Neuron (in vitro differentiated cells): Measurements from ENCODE around the gene DNAJA1.
"Not testable (repeated sequence)": the region's sequence is repeated elsewhere in the genome, so short reads cannot be mapped to it uniquely, and the experiment has no call there.

Source experiments
- H2AFZ ChIP-seq: one replicate; pipeline ENCODE4 v1.6.1; 2013; ENCODE audit warnings: low read depth, mild to moderate bottlenecking, inconsistent platforms, low read length, moderate library complexity
- H3K27me3 ChIP-seq: one replicate; pipeline ENCODE4 v1.6.1; 2013; ENCODE audit warnings: low read length; ENCODE audit not compliant: insufficient read depth
- H3K36me3 ChIP-seq: one replicate; pipeline ENCODE4 v1.6.1; 2013; ENCODE audit warnings: low read length; ENCODE audit not compliant: insufficient read depth
- H3K4me1 ChIP-seq: one replicate; pipeline ENCODE4 v1.6.1; 2013; ENCODE audit warnings: low read length; ENCODE audit not compliant: insufficient read depth
- H3K4me3 ChIP-seq: 2 replicates; pipeline ENCODE4 v1.5.1; 2013; ENCODE audit warnings: mild to moderate bottlenecking, low read length, moderate library complexity
- H3K9me3 ChIP-seq: one replicate; pipeline ENCODE4 v1.6.1; 2013; ENCODE audit warnings: low read length

DNAJA1 gene

GRCh38 chr9:33024966-33025571 lies at the start of gene DNAJA1:
Gene DNAJA1 (plus strand): TSS chr9:33025273. CDS start chr9:33026485, 1,212 bp downstream.
- no peaks in the 10 kb centered on the region for H3K27me3 ChIP-seq
- peaks cover 39% of the 10 kb centered on the region for H3K4me1 ChIP-seq
- H3K9me3 ChIP-seq, result no peaks in the 10 kb centered on the region
- peak within 1 kb of the TSS; percentile 33 for H2AFZ ChIP-seq
- peak within 1 kb of the TSS; percentile 99 for H3K4me3 ChIP-seq
- peaks cover 44% of the 10 kb centered on the region for H3K36me3 ChIP-seq

DNA sequence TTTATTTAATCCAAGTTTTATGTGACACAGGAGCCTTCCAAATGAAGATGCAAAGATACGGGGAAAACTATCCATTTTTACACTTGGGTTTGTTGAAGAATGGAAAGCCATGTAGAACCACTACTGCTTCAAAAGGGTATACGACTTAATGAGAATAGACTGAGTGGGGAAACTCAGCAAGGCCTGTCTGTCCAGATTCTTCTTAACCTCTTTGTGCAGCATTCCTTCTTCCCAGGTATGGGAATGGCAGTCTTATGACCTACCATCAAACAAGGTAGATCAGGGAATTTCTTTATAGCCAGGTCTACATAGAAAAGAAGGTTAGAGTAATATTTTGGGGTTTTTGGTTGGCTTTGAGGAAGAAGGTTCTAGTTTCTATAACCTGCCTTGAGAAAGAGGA lies 47.0 kb upstream of the DNAJA1 start:
- Histone ChIP-seq H2AFZ (no peak overlapping the region), H3K9me3 (no peaks in the 10 kb centered on the region), H3K36me3 (peaks cover 51% of the 10 kb centered on the region), H3K27me3 (no peaks in the 10 kb centered on the region), H3K4me1 (no peaks in the 10 kb centered on the region), H3K4me3 (no peak overlapping the region)

DNA sequence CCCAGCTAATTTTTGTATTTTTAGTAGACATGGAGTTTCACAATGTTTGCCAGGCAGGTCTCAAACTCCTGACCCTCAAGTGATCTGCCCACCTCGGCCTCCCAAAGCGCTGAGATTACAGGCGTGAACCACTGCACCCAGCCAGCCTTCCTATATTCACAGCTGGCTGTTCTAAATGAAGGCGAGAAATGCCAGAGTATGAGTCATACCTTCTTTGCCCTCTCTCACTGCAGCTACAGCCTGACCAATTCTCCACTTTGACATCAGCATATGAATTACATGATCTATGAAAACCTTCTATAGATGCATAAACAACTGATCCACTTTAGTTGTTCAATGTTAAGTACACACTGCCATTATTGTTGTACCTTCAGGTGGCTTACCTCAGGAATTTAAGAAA lies 38.1 kb upstream of the DNAJA1 start:
- H3K9me3 ChIP-seq, result no peaks in the 10 kb centered on the region
- no peaks in the 10 kb centered on the region for H3K27me3 ChIP-seq
- H3K4me3 ChIP-seq, result no peak overlapping the region
- H3K36me3 ChIP-seq, result peaks cover 70% of the 10 kb centered on the region
- H2AFZ ChIP-seq, result no peak overlapping the region
- H3K4me1 ChIP-seq, result no peaks in the 10 kb centered on the region

- Histone ChIP-seq H3K4me1 (no peaks in the 10 kb centered on the region), H2AFZ (no peak overlapping the region), H3K9me3 (no peaks in the 10 kb centered on the region), H3K27me3 (no peaks in the 10 kb centered on the region), H3K4me3 (no peak overlapping the region), H3K36me3 (peaks cover 50% of the 10 kb centered on the region)
Observed at GRCh38 chr9:32989660-32990059, 35.4 kb upstream of the DNAJA1 start.

DNA sequence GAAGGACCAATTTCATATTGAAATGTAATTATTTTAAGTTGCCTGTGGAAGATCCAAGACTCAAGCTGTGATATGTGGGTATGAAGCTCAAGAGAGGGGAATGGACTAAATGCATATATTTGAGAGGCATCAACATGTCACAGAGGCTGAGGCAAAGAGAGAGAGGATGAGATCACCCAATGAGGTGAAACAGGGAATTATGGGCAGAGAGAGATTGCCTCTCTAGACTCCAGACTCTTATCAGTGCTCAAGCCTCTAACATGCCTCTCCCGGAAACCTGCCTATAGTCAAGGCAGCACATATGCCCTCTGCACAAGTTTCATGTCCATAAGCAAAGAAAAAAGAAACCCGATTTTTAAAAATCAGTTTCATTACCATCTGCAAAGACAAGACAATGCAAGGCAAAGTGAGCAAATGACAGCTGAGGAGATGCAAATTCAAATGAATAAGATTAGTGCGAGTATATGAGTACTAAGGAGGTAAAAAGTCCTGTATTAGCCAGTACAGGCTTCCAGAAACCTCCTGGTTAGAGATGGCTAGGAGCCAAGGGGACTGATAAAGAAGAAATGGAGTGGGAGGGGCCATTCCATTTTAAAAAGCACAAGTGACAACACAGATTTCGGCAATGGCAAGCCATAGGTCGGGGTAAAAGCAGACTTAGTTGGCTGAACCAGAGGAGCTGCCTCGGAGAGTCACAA lies 33.0 kb upstream of the DNAJA1 start:
- H3K36me3 ChIP-seq, result peaks cover 46% of the 10 kb centered on the region
- no peaks in the 10 kb centered on the region for H3K9me3 ChIP-seq
- no peak overlapping the region for H3K4me3 ChIP-seq
- no peaks in the 10 kb centered on the region for H3K27me3 ChIP-seq
- no peaks in the 10 kb centered on the region for H3K4me1 ChIP-seq
- no peak overlapping the region for H2AFZ ChIP-seq

GRCh38 chr9:32992595-32993238 lies 32.4 kb upstream of the DNAJA1 start:
- no peaks in the 10 kb centered on the region for H3K27me3 ChIP-seq
- peaks cover 41% of the 10 kb centered on the region for H3K36me3 ChIP-seq

DNA sequence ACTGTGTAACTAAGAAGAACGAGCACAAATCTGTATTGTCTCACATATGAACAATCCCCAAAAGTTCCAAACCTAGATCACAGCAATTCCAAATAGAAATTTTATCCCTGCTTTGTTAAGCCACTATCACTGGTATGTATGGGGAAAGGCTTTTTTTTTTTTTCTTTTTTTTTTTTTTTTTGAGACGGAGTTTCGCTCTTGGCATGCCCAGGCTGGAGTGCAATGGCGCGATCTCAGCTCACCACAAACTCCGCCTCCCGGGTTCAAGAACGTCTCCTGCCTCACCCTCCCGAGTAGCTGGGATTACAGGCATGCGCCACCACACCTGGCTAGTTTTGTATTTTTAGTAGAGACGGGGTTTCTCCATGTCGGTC lies 24.4 kb upstream of the DNAJA1 start:
- H2AFZ ChIP-seq, H3K27me3 ChIP-seq, H3K9me3 ChIP-seq: not testable (repeated sequence)
- Histone ChIP-seq H3K4me1 (peaks cover 21% of the 10 kb centered on the region), H3K36me3 (peaks cover 14% of the 10 kb centered on the region), H3K4me3 (peak overlapping the region; percentile 87)

More at GRCh38 chr9:32992595-32993238, 32.4 kb upstream of the DNAJA1 start:
- H3K4me1 ChIP-seq, result no peaks in the 10 kb centered on the region
- no peak overlapping the region for H3K4me3 ChIP-seq
- no peak overlapping the region for H2AFZ ChIP-seq
- no peaks in the 10 kb centered on the region for H3K9me3 ChIP-seq

GRCh38 chr9:33005335-33005734 lies 19.7 kb upstream of the DNAJA1 start:
- H2AFZ ChIP-seq, H3K4me3 ChIP-seq, H3K27me3 ChIP-seq, H3K36me3 ChIP-seq, H3K9me3 ChIP-seq: not testable (repeated sequence)
- peaks cover 15% of the 10 kb centered on the region for H3K4me1 ChIP-seq

DNA sequence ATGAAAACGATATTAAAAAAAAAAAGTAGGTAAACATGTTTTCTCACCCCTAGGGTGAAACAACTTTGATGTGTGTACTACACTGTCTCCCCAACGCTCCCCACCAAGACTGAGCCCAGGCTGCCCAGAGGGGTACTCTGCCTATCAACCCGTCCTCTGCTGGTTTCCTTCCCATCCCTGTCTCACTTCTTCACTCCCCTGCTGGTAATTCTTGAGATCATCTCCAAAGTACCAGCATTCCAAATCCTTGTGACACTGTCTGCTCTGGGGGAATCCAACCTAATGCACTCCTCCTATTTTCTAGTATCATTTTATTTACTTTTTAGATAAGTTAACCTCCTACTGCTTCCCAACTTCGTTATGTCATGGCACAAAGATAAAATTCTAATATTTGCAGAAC lies 17.3 kb upstream of the DNAJA1 start:
- no peaks in the 10 kb centered on the region for H3K36me3 ChIP-seq
- H3K27me3 ChIP-seq, result no peaks in the 10 kb centered on the region
- no peaks in the 10 kb centered on the region for H3K4me1 ChIP-seq
- no peak overlapping the region for H3K4me3 ChIP-seq
- H3K9me3 ChIP-seq, result no peaks in the 10 kb centered on the region
- H2AFZ ChIP-seq, result no peak overlapping the region

DNA sequence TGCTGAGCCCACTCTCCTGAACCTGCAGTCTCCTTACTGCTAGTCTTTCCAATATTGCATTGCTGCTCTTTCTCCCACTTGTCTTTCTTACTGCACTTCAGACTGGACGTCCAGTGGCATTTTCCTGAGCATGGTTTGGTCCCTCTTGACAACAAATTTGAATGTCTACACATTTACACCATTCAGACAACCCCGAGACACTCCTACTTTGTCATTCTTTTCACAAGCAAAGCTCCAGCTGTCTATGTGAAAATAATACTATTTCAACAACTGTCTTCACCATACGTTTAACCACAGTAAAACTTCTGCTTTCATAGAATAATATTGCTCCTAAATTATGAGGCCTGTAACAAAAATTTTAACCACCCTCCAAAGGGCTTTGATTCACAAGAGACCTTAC lies 13.2 kb upstream of the DNAJA1 start:
- no peaks in the 10 kb centered on the region for H3K4me1 ChIP-seq
- H3K36me3 ChIP-seq, result no peaks in the 10 kb centered on the region

GRCh38 chr9:33012328-33013069 lies 12.6 kb upstream of the DNAJA1 start:
- no peak overlapping the region for H3K4me3 ChIP-seq
- no peaks in the 10 kb centered on the region for H3K27me3 ChIP-seq
- H3K4me1 ChIP-seq, result no peaks in the 10 kb centered on the region
- no peaks in the 10 kb centered on the region for H3K9me3 ChIP-seq
- no peaks in the 10 kb centered on the region for H3K36me3 ChIP-seq
- H2AFZ ChIP-seq, result no peak overlapping the region

More for the DNA sequence above, 13.2 kb upstream of the DNAJA1 start:
- H2AFZ ChIP-seq, result no peak overlapping the region
- no peaks in the 10 kb centered on the region for H3K27me3 ChIP-seq
- no peak overlapping the region for H3K4me3 ChIP-seq
- no peaks in the 10 kb centered on the region for H3K9me3 ChIP-seq

GRCh38 chr9:33013962-33014664 lies 11.0 kb upstream of the DNAJA1 start:
- Histone ChIP-seq H3K4me1 (no peaks in the 10 kb centered on the region), H3K4me3 (no peak overlapping the region), H2AFZ (no peak overlapping the region)

More at GRCh38 chr9:33013962-33014664, 11.0 kb upstream of the DNAJA1 start:
- Histone ChIP-seq H3K9me3 (no peaks in the 10 kb centered on the region), H3K27me3 (no peaks in the 10 kb centered on the region), H3K36me3 (peaks cover 4% of the 10 kb centered on the region)
